ENCODE results near the gene CELA2A.
"Not testable (repeated sequence)": the region's sequence is repeated elsewhere in the genome, so short reads cannot be mapped to it uniquely, and the experiment has no call there.

Gene CELA2A

DNA sequence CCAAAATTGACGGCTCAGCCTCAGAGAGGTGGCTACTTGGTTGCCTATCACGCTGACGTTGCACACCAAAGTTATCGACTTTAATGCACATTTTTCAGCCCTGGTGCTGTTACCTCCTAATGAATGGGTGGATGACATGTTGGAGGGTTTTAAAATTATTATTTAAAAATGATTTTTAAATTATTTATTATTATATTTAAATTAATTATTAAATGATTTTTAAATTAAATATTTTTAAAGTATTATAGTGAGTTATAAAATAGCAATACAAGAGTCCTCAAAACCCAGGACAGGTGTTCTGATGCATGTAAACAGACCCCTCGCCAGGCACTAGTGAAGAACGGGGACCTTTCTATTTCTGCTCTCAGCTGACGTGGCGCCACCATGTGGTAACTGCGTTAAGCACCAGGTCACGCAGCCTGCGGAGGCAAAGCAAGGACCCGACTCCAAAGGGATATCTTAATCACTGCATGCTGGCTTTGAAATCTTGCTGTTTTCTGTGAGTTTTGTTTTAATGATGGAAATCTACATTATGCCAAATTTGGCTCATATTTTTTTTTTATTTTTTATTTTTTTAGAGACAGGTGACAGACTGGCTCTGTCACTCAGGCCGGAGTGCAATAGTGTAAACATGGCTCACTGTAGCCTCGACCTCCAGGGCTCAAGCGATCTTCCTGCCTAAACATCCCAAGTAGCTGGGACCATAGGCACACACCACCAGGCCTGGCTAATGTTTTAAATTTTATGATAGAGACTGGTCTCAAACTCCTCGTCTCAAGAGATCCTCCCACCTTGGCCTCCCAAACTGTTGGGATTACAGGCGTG is 44.9 kb downstream of the CELA2A start:
- DNase-seq, result peak; percentile 74

DNA sequence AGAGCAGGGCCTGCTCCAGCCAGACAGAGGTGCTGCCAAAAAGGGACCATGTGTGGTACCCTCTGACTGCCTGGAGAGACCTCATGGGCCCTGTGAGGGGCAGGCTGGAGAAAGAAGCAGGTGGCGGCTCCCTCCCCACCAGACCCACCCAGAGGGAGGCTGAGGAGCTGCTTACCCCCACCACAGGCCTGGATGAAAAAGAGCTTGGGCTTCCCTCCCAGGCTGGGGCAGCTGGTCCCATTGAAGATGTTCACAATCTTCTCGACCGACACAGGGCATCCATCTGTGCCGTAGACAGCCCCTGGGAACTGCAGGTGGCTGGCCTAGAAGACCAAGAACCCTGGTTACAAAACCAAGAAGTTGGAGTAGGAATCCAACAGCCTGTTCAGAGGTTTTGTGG is 47.9 kb downstream of the CELA2A start:
- DNase-seq, result no peak

DNA sequence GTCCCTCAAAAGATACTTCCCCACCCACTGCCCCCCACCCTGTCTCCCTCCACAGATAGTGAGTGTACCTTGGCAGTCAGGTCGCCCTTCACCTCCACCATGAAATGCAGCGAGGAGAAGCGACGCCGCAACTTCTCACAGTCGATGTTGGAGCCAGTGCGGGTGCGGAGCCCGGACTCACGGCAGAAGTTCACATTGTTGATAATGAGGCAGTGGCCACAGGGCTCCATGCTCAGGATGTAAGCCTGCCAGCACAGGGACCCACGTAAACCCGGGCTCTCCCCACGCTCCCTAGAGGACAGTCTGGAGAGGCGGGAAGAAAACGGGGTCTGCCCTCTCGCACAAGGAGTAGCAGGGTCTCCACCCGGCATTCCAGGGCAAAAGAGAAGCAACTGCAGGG is 50.3 kb downstream of the CELA2A start:
- DNase-seq, result no peak

DNA sequence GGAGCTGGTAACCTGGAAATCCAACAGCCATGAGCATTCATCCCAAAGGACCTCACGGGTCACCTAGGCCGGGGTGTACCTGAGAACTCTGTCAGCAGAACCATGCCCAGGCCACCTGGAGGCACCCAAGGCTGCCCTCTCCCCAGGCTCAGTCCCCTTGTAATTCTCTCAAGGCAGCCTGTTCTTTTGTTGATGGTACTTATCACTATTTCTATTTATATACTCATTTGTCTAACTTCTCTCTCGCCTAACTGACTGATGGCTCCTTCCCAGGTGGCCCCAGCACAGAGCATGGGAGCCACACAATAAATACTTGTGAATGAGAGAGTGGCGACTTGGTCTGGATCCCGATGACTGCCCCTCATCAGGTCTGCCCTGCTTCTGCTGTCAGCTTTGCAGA is 50.7 kb downstream of the CELA2A start:
- no peak for DNase-seq

DNA sequence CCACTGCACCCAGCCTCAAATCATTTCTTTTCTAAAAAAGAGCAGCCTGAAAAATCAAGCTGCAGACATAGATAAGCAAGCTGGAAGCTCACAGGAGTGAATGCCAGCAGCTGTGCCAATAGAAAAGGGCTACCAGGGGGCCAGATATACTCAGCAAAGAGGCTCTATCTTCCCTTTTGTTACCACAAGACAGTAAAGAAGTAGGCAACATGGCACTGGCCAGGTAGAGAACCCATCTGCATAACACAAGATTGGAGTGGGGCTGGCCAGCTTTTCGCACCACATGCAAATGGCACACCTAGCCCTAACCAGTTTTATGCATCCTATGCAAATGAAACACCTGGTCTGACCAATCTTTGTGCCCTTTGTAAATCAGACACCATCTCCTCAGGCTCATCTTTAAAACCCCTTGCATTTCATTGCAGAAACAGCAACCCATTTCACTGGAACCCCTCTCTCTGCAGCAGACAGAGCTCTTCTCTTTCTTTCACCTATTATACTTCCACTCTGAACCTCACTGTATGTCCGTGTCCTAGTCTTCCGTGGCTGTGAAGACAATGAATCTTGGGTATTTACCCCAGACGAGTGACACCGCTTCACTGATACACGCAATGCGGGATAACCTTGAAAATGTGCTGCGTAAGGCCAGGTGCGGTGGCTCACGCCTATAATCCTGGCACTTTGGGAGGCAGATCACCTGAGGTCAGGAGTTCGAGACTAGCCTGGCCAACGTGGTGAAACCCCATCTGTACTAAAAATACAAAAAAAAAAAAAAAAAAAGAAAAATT is 52.4 kb downstream of the CELA2A start:
- no peak for DNase-seq

DNA sequence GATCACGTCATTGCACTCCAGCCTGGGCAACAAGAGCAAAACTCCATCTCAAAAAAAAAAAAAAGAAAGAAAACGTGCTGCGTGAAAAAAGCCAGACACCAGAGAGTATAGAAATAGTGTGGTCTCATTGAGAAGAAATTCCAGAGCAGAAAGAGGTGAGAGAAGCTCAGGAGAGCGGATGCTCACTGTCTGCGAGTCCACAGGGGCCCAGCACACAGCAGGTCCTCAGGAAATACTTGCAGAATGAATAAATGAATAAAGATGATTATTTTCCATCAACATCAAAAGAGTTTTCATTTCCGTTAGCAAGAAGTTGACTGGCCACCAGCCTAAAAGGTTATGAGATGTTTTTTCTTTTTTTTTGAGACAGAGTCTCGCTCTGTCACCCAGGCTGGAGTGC is 53.1 kb downstream of the CELA2A start:
- DNase-seq, result no peak

DNA sequence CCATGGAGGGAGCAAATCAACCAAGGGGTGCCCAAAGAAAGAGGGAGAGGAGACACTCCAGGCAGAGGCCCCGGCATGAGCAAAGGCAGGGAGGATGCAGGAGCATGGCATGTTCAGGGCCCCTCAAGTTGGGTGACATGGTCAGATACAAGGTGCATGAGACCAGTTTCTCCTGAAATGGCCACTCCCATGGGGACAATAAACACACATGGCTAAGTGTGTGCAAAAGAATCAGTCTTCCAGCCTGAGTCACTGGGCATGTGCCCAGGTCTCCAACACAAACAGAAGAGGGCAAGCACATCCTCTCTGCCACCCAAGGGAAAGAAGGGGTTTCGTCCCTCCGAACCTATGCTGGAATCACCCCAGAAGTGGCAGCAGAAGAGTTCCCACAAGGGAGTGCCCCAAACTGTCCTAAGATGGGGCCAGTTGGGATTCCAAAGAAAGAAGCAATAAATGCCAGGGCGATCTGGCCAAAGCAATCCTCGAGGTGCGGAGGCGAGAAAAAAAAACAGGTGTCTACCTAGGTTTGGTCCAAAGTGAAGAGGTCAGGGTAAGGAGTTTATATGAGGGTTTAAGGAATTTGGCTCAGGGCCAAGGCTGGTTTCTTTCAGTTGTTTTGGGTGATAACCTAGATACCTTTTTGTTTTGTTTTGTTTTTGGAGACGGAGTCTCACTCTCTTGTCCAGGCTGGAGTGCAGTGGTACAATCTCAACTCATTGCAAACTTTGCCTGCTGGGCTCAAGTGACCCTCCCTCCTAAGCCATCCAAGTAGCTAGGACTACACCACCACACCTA is 54.3 kb downstream of the CELA2A start:
- DNase-seq, result no peak

DNA sequence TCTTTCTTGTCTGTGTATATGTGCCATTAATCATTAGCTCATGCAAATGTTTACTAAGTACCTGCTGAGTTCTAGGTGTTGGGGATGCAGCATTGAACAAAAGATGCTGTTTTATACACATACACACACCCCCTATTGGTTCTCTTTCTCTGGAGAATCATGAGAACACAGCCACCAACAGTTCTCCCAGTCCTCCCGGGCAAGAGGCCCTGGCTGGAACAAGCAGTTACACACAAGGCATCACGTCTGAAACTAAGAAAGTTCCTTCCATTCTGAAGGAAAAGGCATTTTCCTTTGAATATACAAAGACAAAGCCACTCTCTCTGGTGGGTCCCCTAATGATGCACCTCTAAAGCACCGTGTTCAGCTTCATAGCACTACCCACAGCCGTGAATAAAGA is 56.7 kb downstream of the CELA2A start:
- DNase-seq, result no peak

DNA sequence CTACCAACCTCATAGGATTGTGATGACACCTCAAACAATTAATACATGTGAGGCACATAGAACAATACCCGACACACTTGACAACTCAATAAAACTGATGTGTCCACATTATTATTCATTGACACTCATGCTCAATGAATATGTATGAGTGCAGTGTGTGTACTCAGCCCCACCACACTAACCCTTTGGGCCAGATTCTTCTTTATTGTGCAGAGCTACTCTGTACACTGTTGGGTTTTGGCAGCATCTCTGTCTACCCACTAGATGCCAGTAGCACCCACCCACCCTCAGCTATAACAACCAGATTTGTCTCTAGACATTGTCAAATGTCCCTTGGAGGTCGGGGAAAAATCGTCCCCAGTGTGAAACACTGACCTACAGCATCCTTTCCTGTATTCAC is 57.4 kb downstream of the CELA2A start:
- no peak for DNase-seq

DNA sequence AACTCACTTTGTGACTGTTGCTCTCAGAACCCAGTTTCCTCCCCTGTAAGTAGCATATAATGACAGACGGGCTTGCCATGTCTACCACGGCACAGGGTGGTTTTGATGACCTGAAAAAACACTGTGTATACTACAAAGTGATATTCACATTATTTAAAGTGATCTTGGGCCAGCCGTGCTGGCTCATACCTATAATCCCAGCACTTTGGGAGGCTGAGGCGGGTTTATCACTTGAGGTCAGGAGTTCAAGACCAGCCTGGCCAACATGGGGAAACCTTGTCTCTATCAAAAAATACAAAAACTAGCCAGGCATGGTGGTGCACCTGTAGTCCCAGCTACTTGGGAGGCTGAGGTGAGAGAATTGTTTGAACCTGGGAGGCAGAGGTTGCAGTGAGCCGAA is 58.0 kb downstream of the CELA2A start:
- DNase-seq, result not testable (repeated sequence)

DNA sequence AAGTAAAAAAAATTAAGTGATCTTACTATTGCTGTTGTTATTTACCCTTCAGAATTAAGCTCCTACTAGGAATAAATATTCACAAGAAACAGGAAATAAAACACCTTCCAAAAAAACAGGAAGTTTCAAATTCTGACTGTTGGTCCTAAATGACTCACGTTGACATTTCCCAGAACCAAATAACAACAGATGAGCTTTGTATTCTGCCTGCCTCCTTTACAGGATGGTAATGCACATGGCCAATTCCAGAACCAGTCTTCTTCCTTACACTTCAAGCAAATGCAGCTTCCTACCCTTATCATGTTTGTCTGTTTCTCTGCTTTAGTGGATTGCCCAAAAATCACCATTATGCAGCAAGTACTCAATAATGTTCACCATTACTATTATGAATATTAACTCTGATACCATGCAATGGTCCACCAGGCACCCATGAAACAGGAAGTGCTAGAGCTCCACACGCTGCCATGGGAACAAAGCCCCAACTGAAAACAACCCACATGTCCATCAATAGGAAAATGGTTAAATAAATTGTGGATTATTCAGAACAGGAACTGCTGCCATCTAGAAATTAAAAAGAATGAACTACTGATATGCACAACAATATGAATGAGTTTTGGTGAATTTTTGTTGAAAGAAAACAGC is 58.6 kb downstream of the CELA2A start:
- no peak for DNase-seq

DNA sequence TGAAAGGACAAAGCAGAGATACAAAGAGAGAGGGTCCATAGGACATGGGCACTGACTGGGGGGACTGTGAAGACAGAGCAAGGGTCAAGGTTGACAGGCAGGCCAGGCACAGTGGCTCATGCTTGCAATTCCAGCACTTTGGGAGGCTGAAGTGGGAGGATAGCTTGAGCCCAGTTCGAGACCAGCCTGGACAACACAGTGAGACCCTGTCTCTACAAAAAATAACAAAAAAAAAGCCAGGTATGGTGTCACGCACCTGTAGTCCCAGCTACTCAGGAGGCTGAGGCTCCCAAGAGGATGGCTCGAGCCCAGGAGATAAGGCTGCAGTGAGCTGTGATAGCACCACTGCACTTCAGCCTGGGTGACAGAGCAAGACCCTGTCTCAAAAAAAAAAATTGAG is 63.1 kb downstream of the CELA2A start:
- DNase-seq, result no peak

DNA sequence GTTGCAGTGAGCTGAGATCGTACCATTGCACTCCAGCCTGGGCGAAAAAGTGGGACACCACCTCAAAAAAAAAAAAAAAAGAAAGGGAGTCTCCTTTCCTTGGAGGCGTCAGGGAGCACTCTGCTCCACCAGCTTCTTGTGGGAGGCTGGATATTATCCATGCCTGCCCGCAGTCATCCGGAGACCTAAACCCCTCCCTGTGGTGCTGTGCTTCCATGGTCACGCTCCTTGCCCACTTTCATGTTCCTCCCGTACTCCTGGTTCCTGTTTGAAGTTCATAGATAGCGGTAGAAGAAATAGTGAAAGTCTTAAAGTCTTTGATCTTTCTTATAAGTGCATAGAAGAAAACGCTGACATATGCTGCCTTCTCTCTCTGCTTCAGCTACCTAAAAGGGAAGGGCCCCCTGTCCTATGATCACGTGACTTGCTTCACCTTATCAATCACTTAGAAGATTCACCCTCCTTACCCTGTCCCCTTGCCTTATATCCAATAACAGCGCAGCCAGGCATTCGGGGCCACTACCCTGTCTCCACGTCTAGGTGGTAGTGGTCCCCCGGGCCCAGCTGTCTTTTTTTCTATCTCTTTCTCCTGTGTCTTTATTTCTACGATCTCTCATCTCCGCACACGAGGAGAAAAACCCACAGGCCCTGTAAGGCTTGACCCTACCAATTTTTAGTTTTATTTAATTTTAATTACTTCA is 64.8 kb downstream of the CELA2A start:
- DNase-seq, result not testable (repeated sequence)

Measured in RPMI8226 (cell line).